ENCODE data around the gene PGAM2. TPM values are rescaled to one million over a fixed set of nuclear protein-coding genes. Genes with fewer than 3 reads are reported as not detected.
"Not testable (repeated sequence)": the region's sequence is repeated elsewhere in the genome, so short reads cannot be mapped to it uniquely, and the experiment has no call there.

PGAM2 gene
- total and polyA plus RNA-seq, 2 donors: 5.7 to 31.0 TPM

- DNase-seq (ENCODE audit: low read depth in 6 of 9, low spot score in 9 of 9): peak in 3 of 9 donors; percentile 66 to 75 (median 68)
- H3K36me3 ChIP-seq (ENCODE audit: control insufficient read depth in 2 of 2, insufficient read depth in 2 of 2, low read length in 1 of 2); H3K27me3 ChIP-seq (ENCODE audit: control insufficient read depth in 2 of 2, insufficient read depth in 1 of 2, low read length in 1 of 2); H3K9me3 ChIP-seq (ENCODE audit: control insufficient read depth in 2 of 2, insufficient read depth in 1 of 2, low read length in 1 of 2): not testable (repeated sequence)
- peaks cover 12 to 17% of the 10 kb centered on the region in 2 donors for H3K4me1 ChIP-seq (ENCODE audit: control insufficient read depth in 2 of 2, insufficient read depth in 2 of 2, low read length in 2 of 2)
- H3K4me3 ChIP-seq (ENCODE audit: low read length in 2 of 2): peak overlapping the region; percentile 35 to 41
- peak overlapping the region; percentile 73 to 84 for H3K27ac ChIP-seq (ENCODE audit: low read depth in 1 of 2, low read length in 1 of 2)
- WGBS: under 1% methylated on average over 45 of the region's 46 CpGs
Measured at GRCh38 chr7:44040493-44040891, 24.9 kb downstream of the PGAM2 start.

GRCh38 chr7:44039800-44040492, 25.4 kb downstream of the PGAM2 start:
- DNase-seq (ENCODE audit: low read depth in 6 of 9, low spot score in 9 of 9); H3K27me3 ChIP-seq (ENCODE audit: control insufficient read depth in 2 of 2, insufficient read depth in 1 of 2, low read length in 1 of 2); H3K36me3 ChIP-seq (ENCODE audit: control insufficient read depth in 2 of 2, insufficient read depth in 2 of 2, low read length in 1 of 2); H3K9me3 ChIP-seq (ENCODE audit: control insufficient read depth in 2 of 2, insufficient read depth in 1 of 2, low read length in 1 of 2): not testable (repeated sequence)
- H3K27ac ChIP-seq (ENCODE audit: low read depth in 1 of 2, low read length in 1 of 2): peak overlapping the region; percentile 73 to 84
- H3K4me1 ChIP-seq (ENCODE audit: control insufficient read depth in 2 of 2, insufficient read depth in 2 of 2, low read length in 2 of 2): peaks cover 7 to 13% of the 10 kb centered on the region in 2 donors
- 16% methylated on average over 13 of the region's 40 CpGs for WGBS
- H3K4me3 ChIP-seq (ENCODE audit: low read length in 2 of 2): peak overlapping the region; percentile 35 to 41

GRCh38 chr7:44038961-44039558, 26.3 kb downstream of the PGAM2 start:
- 42% methylated on average over 20 of the region's 26 CpGs for WGBS
- not testable (repeated sequence) for H3K4me3 ChIP-seq (ENCODE audit: low read length in 2 of 2); H3K36me3 ChIP-seq (ENCODE audit: control insufficient read depth in 2 of 2, insufficient read depth in 2 of 2, low read length in 1 of 2); H3K27me3 ChIP-seq (ENCODE audit: control insufficient read depth in 2 of 2, insufficient read depth in 1 of 2, low read length in 1 of 2); H3K9me3 ChIP-seq (ENCODE audit: control insufficient read depth in 2 of 2, insufficient read depth in 1 of 2, low read length in 1 of 2)
- DNase-seq (ENCODE audit: low read depth in 6 of 9, low spot score in 9 of 9): peak in 5 of 9 donors; percentile 55 to 84 (median 72)
- Histone ChIP-seq H3K4me1 (ENCODE audit: control insufficient read depth in 2 of 2, insufficient read depth in 2 of 2, low read length in 2 of 2) (peaks cover 7 to 13% of the 10 kb centered on the region in 2 donors), H3K27ac (ENCODE audit: low read depth in 1 of 2, low read length in 1 of 2) (peak overlapping the region; percentile 17 to 31)

GRCh38 chr7:44038553-44038952, 26.8 kb downstream of the PGAM2 start:
- WGBS: 88% methylated on average over 7 of the region's 12 CpGs
- not testable (repeated sequence) for H3K36me3 ChIP-seq (ENCODE audit: control insufficient read depth in 2 of 2, insufficient read depth in 2 of 2, low read length in 1 of 2); DNase-seq (ENCODE audit: low read depth in 6 of 9, low spot score in 9 of 9); H3K4me1 ChIP-seq (ENCODE audit: control insufficient read depth in 2 of 2, insufficient read depth in 2 of 2, low read length in 2 of 2); H3K9me3 ChIP-seq (ENCODE audit: control insufficient read depth in 2 of 2, insufficient read depth in 1 of 2, low read length in 1 of 2); H3K4me3 ChIP-seq (ENCODE audit: low read length in 2 of 2); H3K27me3 ChIP-seq (ENCODE audit: control insufficient read depth in 2 of 2, insufficient read depth in 1 of 2, low read length in 1 of 2); H3K27ac ChIP-seq (ENCODE audit: low read depth in 1 of 2, low read length in 1 of 2)

GRCh38 chr7:44037951-44038350, 27.4 kb downstream of the PGAM2 start:
- not testable (repeated sequence) for H3K36me3 ChIP-seq (ENCODE audit: control insufficient read depth in 2 of 2, insufficient read depth in 2 of 2, low read length in 1 of 2); H3K27ac ChIP-seq (ENCODE audit: low read depth in 1 of 2, low read length in 1 of 2); H3K4me1 ChIP-seq (ENCODE audit: control insufficient read depth in 2 of 2, insufficient read depth in 2 of 2, low read length in 2 of 2); H3K9me3 ChIP-seq (ENCODE audit: control insufficient read depth in 2 of 2, insufficient read depth in 1 of 2, low read length in 1 of 2); H3K27me3 ChIP-seq (ENCODE audit: control insufficient read depth in 2 of 2, insufficient read depth in 1 of 2, low read length in 1 of 2); DNase-seq (ENCODE audit: low read depth in 6 of 9, low spot score in 9 of 9); H3K4me3 ChIP-seq (ENCODE audit: low read length in 2 of 2)
- WGBS: 99% methylated on average over 2 of the region's 2 CpGs

- not testable (repeated sequence) for H3K4me3 ChIP-seq (ENCODE audit: low read length in 2 of 2); DNase-seq (ENCODE audit: low read depth in 6 of 9, low spot score in 9 of 9); H3K36me3 ChIP-seq (ENCODE audit: control insufficient read depth in 2 of 2, insufficient read depth in 2 of 2, low read length in 1 of 2); H3K27ac ChIP-seq (ENCODE audit: low read depth in 1 of 2, low read length in 1 of 2); H3K4me1 ChIP-seq (ENCODE audit: control insufficient read depth in 2 of 2, insufficient read depth in 2 of 2, low read length in 2 of 2); H3K27me3 ChIP-seq (ENCODE audit: control insufficient read depth in 2 of 2, insufficient read depth in 1 of 2, low read length in 1 of 2); H3K9me3 ChIP-seq (ENCODE audit: control insufficient read depth in 2 of 2, insufficient read depth in 1 of 2, low read length in 1 of 2)
- 88% methylated on average over 10 of the region's 10 CpGs for WGBS
Measured at GRCh38 chr7:44036364-44036763, 29.0 kb downstream of the PGAM2 start.

GRCh38 chr7:44033971-44034844, 31.2 kb downstream of the PGAM2 start:
- H3K4me3 ChIP-seq (ENCODE audit: low read length in 2 of 2); H3K36me3 ChIP-seq (ENCODE audit: control insufficient read depth in 2 of 2, insufficient read depth in 2 of 2, low read length in 1 of 2); DNase-seq (ENCODE audit: low read depth in 6 of 9, low spot score in 9 of 9); H3K4me1 ChIP-seq (ENCODE audit: control insufficient read depth in 2 of 2, insufficient read depth in 2 of 2, low read length in 2 of 2); H3K9me3 ChIP-seq (ENCODE audit: control insufficient read depth in 2 of 2, insufficient read depth in 1 of 2, low read length in 1 of 2); H3K27me3 ChIP-seq (ENCODE audit: control insufficient read depth in 2 of 2, insufficient read depth in 1 of 2, low read length in 1 of 2); H3K27ac ChIP-seq (ENCODE audit: low read depth in 1 of 2, low read length in 1 of 2): not testable (repeated sequence)
- WGBS: 96% methylated on average over 12 of the region's 18 CpGs

- WGBS: 98% methylated on average over 5 of the region's 6 CpGs
- H3K36me3 ChIP-seq (ENCODE audit: control insufficient read depth in 2 of 2, insufficient read depth in 2 of 2, low read length in 1 of 2); H3K9me3 ChIP-seq (ENCODE audit: control insufficient read depth in 2 of 2, insufficient read depth in 1 of 2, low read length in 1 of 2); DNase-seq (ENCODE audit: low read depth in 6 of 9, low spot score in 9 of 9); H3K27me3 ChIP-seq (ENCODE audit: control insufficient read depth in 2 of 2, insufficient read depth in 1 of 2, low read length in 1 of 2); H3K4me1 ChIP-seq (ENCODE audit: control insufficient read depth in 2 of 2, insufficient read depth in 2 of 2, low read length in 2 of 2); H3K27ac ChIP-seq (ENCODE audit: low read depth in 1 of 2, low read length in 1 of 2); H3K4me3 ChIP-seq (ENCODE audit: low read length in 2 of 2): not testable (repeated sequence)
Measured at GRCh38 chr7:44032031-44032430, 33.3 kb downstream of the PGAM2 start.

GRCh38 chr7:44031319-44031718, 34.0 kb downstream of the PGAM2 start:
- not testable (repeated sequence) for H3K4me3 ChIP-seq (ENCODE audit: low read length in 2 of 2); DNase-seq (ENCODE audit: low read depth in 6 of 9, low spot score in 9 of 9); H3K36me3 ChIP-seq (ENCODE audit: control insufficient read depth in 2 of 2, insufficient read depth in 2 of 2, low read length in 1 of 2); H3K27ac ChIP-seq (ENCODE audit: low read depth in 1 of 2, low read length in 1 of 2); H3K27me3 ChIP-seq (ENCODE audit: control insufficient read depth in 2 of 2, insufficient read depth in 1 of 2, low read length in 1 of 2); H3K9me3 ChIP-seq (ENCODE audit: control insufficient read depth in 2 of 2, insufficient read depth in 1 of 2, low read length in 1 of 2); H3K4me1 ChIP-seq (ENCODE audit: control insufficient read depth in 2 of 2, insufficient read depth in 2 of 2, low read length in 2 of 2)
- 88% methylated on average over 12 of the region's 13 CpGs for WGBS
